Peyer's patch (tissue), 4 donors: ENCODE results near the gene ITGB5.

Experiments
- POLR2A ChIP-seq, 2 donors: fragments of 450-650 bp; IDR thresholded peaks; one replicate each; pipeline ENCODE4 v1.5.1; 2017; ENCODE audit warnings: antibody characterized with exemption in 2 of 2, mild to moderate bottlenecking in 2 of 2, moderate library complexity in 2 of 2
- TF ChIP-seq, protein P1 (sequence below), 6 experiments: fragments of 450-650 bp in 4 of 6; fragments of 200-600 bp in 2 of 6; sonication (generic) in 1 of 6; IDR thresholded peaks; one replicate each; pipeline ENCODE4 v1.5.1; 2017 to 2019; ENCODE audit warnings: antibody characterized with exemption in 6 of 6, mild to moderate bottlenecking in 3 of 6, moderate library complexity in 1 of 6

- TF ChIP-seq, protein P1, sequence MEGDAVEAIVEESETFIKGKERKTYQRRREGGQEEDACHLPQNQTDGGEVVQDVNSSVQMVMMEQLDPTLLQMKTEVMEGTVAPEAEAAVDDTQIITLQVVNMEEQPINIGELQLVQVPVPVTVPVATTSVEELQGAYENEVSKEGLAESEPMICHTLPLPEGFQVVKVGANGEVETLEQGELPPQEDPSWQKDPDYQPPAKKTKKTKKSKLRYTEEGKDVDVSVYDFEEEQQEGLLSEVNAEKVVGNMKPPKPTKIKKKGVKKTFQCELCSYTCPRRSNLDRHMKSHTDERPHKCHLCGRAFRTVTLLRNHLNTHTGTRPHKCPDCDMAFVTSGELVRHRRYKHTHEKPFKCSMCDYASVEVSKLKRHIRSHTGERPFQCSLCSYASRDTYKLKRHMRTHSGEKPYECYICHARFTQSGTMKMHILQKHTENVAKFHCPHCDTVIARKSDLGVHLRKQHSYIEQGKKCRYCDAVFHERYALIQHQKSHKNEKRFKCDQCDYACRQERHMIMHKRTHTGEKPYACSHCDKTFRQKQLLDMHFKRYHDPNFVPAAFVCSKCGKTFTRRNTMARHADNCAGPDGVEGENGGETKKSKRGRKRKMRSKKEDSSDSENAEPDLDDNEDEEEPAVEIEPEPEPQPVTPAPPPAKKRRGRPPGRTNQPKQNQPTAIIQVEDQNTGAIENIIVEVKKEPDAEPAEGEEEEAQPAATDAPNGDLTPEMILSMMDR (IDR thresholded peaks at IDR 0.05) = no peak
- no peak for TF ChIP-seq POLR2A (IDR thresholded peaks at IDR 0.05)
Measured at GRCh38 chr3:124813541-124813940, 73.6 kb downstream of the ITGB5 start.
